Kidney (tissue), 14 donors: Measurements from ENCODE around the gene CCDC88B. TPM values are rescaled to one million over a fixed set of nuclear protein-coding genes. Genes with fewer than 3 reads are reported as not detected.

Source experiments
- DNase-seq, 5 donors: peaks; one replicate each; pipeline ENCODE4 v3.0.0-alpha.2; 2013 to 2020
- FAIRE-seq: peaks from 2 replicates; lab custom pipeline; 2012; peaks lifted over from hg19 to GRCh38; lab: Jason Lieb, UNC
- H3K27ac ChIP-seq, 2 donors: one replicate each; pipeline ENCODE4 v1.7.0; 2013; ENCODE audit warnings: low read depth in 2 of 2, low read length in 2 of 2, inconsistent platforms in 1 of 2
- H3K27me3 ChIP-seq: one replicate; pipeline ENCODE4 v1.7.1; 2013; ENCODE audit warnings: low read length, inconsistent platforms; ENCODE audit not compliant: control insufficient read depth, insufficient read depth
- H3K36me3 ChIP-seq, 3 donors: one replicate each; pipeline versions ENCODE4 v1.7.0 to v1.7.1; 2013; ENCODE audit warnings: low read length in 3 of 3, control low read depth in 1 of 3, inconsistent platforms in 1 of 3; ENCODE audit not compliant: insufficient read depth in 3 of 3, control insufficient read depth in 2 of 3
- H3K4me1 ChIP-seq, 3 donors: one replicate each; pipeline versions ENCODE4 v1.7.0 to v1.7.1; 2013; ENCODE audit warnings: low read length in 3 of 3, inconsistent platforms in 1 of 3, low read depth in 1 of 3; ENCODE audit not compliant: control insufficient read depth in 2 of 3, insufficient read depth in 2 of 3
- H3K4me3 ChIP-seq, 3 donors: one replicate each; pipeline versions ENCODE4 v1.7.0 to v1.8.1; 2013; ENCODE audit warnings: low read length in 3 of 3, control low read depth in 1 of 3, inconsistent platforms in 1 of 3
- H3K9ac ChIP-seq, 3 donors: one replicate each; pipeline versions ENCODE4 v1.7.0 to v1.7.1; 2013; ENCODE audit warnings: low read length in 3 of 3, control low read depth in 1 of 3, inconsistent platforms in 1 of 3
- H3K9me3 ChIP-seq, 3 donors: one replicate each; pipeline versions ENCODE4 v1.7.0 to v1.7.1; 2013; ENCODE audit warnings: low read length in 3 of 3, control low read depth in 1 of 3, inconsistent platforms in 1 of 3; ENCODE audit not compliant: control insufficient read depth in 2 of 3, insufficient read depth in 1 of 3
- intact Hi-C: fragments of 100-400 bp; cut with DNase I; formaldehyde crosslinking; loops from one replicate; pipeline ENCODE4 v1.11.1; 2022
- polyA plus RNA-seq: library from polyadenylated mRNA; stranded (reverse); fragments of 350-450 nt; fragmentation: Illumina TruSeq; extraction: RNeasy Lipid Tissue Mini Kit (QIAGEN cat#74804); gene quantifications from one replicate; pipeline ENCODE4 v1.2.3, GENCODE V29; 2014; ENCODE audit warnings: low read depth, low replicate concordance; ENCODE audit not compliant: insufficient read depth
- total RNA-seq: library from RNA; stranded (reverse); fragmentation: NEBNext Ultra II Directional; extraction: Animal tissue kit (Norgen Biotek cat#: 25700); gene quantifications from one replicate; pipeline ENCODE4 v1.2.1, GENCODE V29; 2021
- TF ChIP-seq, protein P1 (sequence below): IDR thresholded peaks from 3 replicates; pipeline ENCODE4 v1.5.1; 2012; ENCODE audit warnings: mild to moderate bottlenecking, moderate library complexity, borderline replicate concordance; ENCODE audit not compliant: insufficient read depth; ENCODE audit errors: extremely low read depth
- donor health status: control.
- donor health status: control.
- donor health status: control.
- donor health status: control.
- donor health status: control.
- donor health status: DM: yes; HTN: yes; CAD: no.
- donor health status: Normal renal cell carcinoma (clear cell type).

The CCDC88B gene
- total and polyA plus RNA-seq, 2 donors from 2014 or later, result 10.0 to 13.3 TPM

DNA sequence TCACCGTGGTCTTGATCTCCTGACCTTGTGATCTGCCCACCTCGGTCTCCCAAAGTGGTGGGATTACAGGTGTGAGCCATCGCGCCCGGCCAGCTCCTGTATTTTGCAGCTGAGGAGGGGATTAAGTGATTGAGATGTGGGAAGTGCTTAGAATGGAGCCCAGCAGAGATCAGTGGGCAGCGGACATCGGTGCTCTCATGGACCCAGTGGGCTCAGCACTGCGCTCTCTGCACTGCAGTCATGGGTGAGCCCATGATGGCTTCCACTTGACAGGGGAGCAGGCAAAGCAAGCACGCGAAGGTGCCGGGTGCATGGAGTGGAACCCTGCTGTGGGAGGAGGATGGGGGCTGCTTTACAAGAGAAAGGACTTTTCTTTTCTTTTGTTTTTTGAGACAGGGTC, 9.1 kb upstream of the CCDC88B start:
- Histone ChIP-seq H3K4me3 (no peak overlapping the region), H3K36me3 (no peaks in the 10 kb centered on the region), H3K27ac (no peak overlapping the region), H3K27me3 (no peaks in the 10 kb centered on the region), H3K4me1 (peaks cover 0 to 10% (median 0%) of the 10 kb centered on the region in 3 donors), H3K9ac (no peak overlapping the region), H3K9me3 (no peaks in the 10 kb centered on the region)
- intact Hi-C loops, result no loop called here
- DNase-seq, result no peak
- FAIRE-seq, result no peak
- TF ChIP-seq, protein P1, sequence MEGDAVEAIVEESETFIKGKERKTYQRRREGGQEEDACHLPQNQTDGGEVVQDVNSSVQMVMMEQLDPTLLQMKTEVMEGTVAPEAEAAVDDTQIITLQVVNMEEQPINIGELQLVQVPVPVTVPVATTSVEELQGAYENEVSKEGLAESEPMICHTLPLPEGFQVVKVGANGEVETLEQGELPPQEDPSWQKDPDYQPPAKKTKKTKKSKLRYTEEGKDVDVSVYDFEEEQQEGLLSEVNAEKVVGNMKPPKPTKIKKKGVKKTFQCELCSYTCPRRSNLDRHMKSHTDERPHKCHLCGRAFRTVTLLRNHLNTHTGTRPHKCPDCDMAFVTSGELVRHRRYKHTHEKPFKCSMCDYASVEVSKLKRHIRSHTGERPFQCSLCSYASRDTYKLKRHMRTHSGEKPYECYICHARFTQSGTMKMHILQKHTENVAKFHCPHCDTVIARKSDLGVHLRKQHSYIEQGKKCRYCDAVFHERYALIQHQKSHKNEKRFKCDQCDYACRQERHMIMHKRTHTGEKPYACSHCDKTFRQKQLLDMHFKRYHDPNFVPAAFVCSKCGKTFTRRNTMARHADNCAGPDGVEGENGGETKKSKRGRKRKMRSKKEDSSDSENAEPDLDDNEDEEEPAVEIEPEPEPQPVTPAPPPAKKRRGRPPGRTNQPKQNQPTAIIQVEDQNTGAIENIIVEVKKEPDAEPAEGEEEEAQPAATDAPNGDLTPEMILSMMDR, result no peak

DNA sequence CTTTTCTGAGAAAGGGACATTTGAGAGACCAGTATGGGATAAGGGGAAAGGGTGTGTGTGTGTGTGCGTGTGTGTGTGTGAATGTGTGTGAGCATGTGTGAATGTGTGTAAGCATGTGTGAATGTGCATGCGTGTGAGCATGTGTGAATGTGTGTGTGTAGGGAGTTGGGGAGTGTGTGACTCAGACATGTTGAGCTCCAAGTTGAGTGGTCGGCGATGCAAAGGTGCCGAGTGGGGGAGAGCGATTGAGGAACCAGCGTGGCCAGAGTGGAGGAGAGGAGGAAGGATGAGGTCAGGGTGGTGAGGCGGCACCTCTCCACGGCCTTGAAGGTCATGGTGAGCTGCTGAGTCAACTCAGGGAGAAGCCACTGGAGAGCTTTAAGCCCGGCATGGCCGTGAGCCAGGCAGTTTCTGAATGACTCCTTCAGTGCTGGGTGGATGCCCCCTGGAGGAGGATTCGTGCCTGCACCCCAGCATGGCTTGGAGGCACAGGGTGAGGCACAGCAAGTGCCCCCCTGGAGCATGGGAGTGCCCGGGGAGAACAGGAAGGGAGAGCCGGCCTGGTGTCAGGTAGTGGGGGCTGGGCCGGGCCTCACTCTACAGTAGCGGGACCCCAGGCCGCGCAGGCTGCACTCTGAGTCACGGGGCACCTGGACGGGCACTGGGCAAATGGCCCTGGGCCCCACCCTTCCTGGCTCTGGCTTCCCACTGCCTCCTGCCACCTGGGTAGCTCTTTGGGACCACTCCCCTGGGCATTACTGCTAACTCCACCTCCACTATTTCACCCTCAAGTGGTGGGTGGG, 8.2 kb upstream of the CCDC88B start:
- Histone ChIP-seq H3K4me1 (peaks cover 0 to 10% (median 0%) of the 10 kb centered on the region in 3 donors), H3K4me3 (no peak overlapping the region), H3K27ac (no peak overlapping the region), H3K27me3 (no peaks in the 10 kb centered on the region), H3K36me3 (no peaks in the 10 kb centered on the region), H3K9me3 (no peaks in the 10 kb centered on the region), H3K9ac (no peak overlapping the region)
- FAIRE-seq (no peak), DNase-seq (peak in 2 of 5 donors; percentile 49 to 94)
- TF ChIP-seq, protein P1, result peak; percentile 29
- intact Hi-C loops, result no loop called here

DNA sequence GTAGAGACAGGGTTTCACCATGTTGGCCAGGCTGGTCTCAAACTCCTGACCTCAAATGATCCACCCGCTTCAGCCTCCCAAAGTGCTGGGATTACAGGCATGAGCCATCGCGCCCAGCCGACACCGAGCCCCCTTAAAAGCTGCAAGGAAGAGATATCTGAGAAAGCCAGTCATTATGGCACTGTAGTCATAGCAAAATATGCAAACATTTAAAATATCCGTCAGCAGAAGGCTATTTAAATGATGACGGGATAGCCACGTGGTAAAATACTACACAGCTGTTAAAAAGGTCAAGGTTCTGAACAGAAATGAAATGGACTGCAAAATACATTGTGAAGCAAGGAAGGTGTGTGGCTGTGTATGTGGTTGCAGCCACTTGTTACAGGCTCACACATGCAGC, 6.4 kb upstream of the CCDC88B start:
- no peak for FAIRE-seq
- no peak overlapping the region for H3K27ac ChIP-seq
- H3K36me3 ChIP-seq, result no peaks in the 10 kb centered on the region
- intact Hi-C loops, result no loop called here
- TF ChIP-seq, protein P1, result no peak
- H3K9me3 ChIP-seq, result no peaks in the 10 kb centered on the region
- H3K4me1 ChIP-seq, result peaks cover 0 to 10% (median 0%) of the 10 kb centered on the region in 3 donors
- DNase-seq, result no peak
- no peaks in the 10 kb centered on the region for H3K27me3 ChIP-seq
- H3K4me3 ChIP-seq, result no peak overlapping the region
- H3K9ac ChIP-seq, result no peak overlapping the region
